Measurements from ENCODE around the gene PRMT1.
A peak's percentile ranks its signal among the peaks of the same experiment; 100 is the strongest.
"Not testable (repeated sequence)": the region's sequence is repeated elsewhere in the genome, so short reads cannot be mapped to it uniquely, and the experiment has no call there.

PRMT1 gene

DNA sequence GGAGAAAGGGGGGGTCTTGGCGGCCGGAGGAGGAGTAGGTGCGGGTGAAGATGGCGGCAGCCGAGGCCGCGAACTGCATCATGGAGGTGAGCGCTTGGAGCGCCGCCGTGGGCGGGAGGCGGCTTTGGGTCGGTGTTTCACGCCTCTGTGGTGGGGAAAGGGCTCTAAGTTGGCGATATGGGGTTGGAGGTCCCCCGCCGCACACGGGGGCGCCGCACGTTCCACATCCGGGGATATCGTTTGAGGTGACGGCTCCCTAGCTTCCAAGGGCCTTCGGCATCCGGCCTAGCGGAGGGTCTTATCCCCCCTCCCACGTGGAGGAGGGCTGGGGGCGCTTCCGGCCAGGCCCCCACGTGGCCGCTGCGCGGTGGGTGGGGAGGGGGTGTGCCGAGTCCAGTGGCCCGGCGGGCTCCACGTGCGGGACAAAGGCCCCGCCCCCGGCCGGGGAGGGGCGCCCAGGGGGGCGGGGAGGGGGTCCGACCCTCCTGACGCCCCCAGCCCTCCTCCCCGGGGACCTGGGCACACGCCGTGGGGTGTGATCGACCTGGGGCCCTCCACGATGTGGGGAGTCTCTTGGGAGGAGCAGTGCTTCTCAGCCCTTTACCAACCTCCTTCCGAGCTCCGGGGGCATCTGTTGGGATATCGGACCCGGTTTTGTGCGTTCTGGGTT is at the start of gene PRMT1:
PRMT1 (plus strand) TSS at position 41 of the 670 bp plus-strand sequence; CDS start at position 51, 10 bp downstream.
- FAIRE-seq = no peak

DNA sequence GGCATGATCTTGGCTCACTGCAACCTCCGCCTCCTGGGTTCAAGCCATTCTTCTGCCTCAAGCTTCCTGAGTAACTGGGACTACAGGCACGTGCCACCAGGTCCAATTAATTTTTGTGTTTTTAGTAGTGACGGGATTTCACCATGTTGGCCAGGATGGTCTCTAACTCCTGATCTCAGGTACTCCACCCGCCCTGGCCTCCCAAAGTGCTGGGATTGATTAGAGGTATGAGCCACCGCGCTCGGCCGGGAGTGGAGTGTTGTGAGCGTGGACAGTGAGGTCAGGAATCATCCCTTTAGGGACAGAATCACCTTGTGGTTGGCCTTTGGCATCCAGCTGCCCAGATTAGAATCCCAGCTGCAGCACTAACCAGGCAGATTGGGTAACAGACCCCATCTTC is 47.4 kb upstream of the PRMT1 start:
- FAIRE-seq = no peak

DNA sequence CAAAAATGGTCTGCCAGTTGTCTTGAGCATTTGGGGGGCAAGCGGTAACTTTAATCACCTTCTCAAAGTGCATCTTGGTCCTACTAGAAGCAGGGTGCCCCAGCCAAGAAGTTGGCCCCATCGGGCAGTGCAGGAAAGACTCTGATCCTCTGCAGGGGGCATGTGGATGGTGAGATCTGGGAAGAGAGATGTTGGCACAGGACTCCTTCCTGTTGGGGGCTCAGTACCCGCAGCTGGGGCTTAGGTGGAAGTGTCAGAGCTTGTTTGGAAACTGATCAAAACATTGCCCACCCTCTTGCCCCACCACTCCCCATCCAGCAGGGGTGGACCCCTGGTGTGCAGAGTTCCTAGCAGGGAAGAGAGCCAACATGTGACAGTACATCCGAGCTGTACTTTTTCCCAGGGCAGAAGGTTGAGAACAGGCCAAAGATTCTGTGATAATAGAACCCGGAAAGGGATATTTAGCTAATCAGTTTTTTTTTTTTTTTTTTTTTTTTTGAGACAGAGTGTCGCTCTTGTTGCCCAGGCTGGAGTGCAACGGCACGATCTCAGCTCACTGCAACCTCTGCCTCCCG is 46.0 kb upstream of the PRMT1 start:
- FAIRE-seq = no peak

DNA sequence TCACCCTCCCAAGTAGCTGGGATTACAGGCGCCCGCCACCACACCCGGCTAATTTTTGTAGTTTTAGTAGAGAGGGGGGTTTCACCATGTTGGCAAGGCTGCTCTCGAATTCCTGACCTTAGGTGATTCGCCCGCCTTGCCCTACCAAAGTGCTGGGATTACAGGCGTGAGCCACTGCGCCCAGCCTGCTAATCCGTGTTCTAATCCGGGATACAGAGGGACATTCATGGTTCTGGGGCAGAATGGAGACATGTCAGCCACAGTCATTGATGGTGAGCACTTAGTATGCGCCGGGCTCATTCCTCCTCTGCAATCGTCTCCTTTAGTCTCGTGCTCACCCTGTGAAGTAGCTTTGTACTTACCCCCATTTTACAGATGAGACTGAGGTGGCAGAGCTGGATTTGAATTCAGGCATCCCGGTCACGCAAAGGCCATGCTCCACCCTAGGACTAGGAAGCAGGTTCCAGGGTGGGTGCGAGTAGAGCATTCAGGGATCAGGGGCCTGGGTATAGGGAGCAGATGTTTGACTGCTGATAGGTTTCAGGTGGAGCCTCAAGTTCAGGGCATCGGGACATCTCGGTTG is 45.4 kb upstream of the PRMT1 start:
- FAIRE-seq = no peak

DNA sequence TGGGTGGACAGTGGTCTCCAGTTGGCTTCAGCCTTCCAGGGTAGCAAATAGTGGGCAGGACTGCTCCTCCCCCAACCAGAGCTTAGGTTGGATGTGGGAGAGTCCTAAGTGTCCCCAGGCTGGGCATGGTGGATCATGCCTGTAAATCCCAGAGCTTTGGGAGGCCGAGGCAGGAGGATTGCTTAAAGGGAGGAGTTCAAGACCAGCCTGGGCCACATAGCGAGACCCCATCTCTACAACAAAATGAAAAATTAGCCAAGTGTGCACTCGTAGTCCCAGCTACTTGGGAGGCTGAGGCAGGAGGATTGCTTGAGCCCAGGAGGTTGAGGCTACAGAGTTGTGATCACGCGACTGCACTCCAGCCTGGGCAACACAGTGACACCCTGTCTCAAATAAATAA is 44.5 kb upstream of the PRMT1 start:
- FAIRE-seq = no peak

DNA sequence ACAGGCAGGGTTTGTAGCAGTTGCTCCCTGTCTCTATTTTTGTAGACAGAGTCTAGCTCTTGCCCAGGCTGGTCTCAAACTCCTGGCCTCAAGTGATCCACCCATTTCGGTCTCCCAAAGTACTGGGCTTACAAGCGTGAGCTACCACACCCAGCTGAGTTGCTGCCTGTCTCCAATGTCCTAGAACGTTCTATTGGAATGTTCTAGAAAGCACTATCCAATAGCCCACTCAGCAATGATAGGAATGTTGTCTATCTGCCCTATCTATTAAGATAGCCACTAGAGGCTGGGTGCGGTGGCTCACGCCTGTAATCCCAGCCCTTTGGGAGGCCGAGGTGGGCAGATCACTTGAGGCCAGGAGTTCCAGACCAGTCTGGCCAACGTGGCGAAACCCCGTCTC is 43.8 kb upstream of the PRMT1 start:
- not testable (repeated sequence) for FAIRE-seq

DNA sequence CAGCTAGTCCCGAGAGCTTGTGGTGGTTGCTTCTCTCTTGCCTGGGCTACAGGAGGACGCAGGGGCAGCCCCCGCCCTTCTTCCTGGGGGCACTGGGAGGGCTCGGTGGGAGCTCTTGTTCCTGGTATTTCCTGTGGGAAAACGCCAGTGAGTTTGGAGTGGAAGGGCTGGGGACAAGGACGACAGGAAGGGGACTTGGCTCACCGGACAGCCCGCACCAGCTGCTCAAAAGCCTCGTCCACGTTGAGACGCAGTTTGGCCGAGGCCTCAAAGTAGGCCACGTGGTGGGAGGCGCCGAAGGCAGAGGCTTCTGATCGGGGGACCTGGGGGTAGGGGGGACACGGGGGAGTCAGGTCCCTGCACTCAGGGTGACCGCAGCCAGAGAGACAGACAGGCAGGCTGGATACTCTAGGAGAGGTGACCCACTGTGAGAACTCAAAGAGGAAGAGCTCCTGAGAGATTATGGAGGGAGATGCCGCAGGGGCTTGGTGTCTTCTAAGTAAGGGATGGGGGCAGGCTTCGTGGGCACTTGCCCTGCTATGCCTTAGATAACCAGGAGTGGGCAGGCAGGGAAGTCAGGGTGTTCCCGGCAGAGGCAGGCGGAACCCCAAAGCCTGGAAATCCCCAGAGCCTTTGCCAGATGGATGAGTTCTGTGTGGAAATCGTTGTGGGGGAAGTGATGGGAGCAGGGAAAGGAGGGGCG is 41.4 kb upstream of the PRMT1 start:
- no peak for FAIRE-seq

DNA sequence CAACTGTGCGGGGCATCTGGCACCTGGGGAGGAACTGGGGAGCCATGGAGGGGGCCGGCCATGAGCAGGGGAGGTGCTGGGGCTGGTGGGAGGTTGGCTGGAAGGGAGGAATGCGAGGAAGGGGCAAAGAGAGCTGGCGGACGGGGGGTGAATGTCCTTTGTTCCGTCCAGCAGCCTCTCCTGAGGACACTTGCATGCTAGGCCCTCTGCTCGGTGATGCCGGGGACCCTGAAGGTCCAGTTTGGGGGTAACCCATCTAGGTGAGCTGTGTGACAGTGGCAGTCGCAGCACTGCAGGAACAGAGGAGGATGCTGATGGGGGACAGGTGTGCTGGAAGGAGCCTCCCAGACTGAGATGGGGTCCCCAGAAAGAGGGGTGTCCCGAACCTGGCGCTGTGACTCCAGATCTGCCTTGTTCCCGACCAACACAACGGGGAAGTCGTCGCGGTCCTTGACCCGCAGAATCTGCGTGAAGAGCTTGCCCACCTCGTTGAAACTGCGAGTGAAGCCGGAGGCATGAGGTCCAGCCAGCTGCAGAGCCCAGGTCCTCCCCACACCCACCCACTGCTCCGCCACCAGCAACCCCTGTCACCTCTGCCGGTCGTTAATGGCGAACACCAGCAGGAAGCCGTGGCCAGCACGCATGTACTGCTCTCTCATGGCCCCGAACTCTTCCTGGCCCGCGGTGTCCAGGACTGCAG is 40.7 kb upstream of the PRMT1 start:
- no peak for FAIRE-seq

DNA sequence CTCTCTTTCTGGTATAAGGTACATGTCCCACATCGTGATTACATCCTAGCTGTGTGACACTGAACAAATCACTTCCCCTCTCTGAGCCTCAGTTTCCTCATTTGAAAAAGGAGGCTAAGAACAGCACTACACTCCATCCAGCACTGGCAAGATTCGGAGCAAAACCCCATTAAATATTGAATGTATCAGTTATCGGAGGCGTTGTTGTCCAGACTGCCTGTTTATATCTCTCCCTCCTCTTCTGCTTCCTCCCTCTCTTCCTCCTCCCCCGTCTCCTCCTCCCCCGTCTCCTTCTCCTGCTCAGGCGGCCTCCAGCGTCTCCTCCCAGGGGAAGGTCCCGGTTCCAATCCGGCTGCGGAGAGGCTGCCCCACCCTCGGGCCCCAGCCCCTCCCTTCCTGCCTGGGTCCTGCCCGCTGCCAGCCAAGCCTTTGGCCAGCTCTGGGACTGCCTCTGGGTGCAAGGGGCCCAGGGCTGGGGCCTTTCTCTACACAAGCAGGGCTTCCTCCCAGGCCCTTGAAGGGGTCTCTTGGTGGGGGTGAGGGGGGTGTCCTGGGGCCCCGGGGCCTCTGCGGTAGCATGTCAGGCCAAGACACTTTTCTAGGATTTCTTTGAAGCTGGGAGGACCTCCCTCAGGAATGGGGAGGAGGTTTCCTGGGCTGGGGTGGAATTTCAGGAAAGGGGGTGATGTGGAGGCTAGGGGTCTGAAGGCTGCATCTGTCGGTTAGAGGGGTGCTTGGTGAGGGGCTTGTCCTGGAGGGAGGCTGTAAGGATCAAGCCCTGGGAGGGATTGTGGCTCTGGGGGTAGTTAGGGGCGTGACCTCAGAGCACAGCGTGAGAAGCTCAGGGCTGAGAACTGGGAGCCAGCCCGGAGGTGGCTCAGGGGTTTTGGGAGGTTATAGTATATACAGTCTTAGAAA is 39.0 kb upstream of the PRMT1 start:
- FAIRE-seq = no peak

DNA sequence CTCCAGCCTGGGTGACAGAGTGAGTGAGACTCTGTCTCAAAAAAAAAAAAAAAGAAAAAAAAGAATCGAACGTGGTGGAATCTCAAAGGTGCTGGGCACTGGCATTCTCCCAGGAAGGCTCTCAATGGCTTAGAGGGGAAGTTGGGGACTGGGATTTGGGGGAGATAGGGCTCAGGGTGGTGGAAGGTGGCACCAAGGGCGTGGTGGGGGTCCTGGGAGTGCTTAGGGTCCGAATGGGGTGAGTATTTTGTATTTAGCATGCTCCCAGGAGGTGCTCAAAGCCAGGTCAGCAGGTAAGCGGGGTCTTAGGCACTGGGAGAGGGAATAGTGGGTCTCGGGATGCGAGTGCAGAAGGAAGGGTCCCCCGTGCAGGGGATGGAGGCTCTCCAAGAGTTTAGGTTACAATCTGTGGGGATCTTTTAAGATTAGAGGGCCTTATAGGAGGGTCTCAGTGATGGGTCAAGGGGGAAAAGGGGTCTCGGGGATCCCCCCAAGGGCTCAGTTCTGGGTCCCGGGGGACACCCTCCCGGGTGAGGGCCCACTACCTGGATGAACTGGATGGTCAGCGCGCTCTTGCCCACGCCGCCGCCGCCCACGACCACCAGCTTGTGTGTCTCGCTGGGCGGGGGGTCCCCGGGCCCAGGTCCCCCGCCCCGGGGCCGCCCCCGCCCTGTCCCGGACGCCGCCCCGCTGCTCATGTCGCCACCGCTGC is 37.5 kb upstream of the PRMT1 start:
- FAIRE-seq = no peak

DNA sequence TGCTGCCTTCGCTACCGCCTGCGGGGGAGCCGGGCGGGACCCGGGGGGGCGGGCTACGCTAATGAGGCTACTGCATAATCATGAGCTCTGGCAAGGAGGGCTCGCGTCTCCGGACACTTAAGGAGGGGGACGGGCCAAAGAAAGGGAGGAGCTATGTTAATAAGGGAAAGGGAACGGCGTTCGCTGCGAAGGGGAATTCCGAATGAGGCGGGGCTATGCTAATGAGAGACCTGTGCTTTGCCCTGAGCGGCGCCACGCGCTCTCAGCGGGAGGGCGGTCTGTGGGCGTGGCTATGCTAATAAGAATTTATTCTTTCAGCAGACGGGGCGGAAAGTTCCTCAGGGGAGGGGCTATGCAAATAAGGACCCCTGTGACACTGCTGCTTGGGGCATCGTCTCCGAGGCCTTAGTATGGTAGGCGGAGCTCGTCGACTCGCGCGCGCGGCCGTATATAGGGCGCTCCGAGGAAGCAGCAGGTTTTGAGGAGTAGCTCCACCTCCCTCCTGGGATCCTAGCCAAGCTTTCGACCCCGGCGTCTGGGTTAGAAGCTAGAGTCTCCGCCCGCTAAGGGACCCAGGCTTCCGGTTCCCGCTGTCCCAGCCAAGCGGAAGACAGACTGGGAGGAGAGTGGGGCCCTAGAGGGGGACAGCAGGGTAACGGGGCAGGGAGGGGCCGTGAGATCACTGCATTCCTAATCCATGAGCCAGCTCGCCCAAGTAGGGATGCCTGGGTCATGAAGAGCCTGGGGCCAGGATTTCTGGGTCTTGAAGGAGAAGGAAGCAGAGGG is 36.8 kb upstream of the PRMT1 start, which contains the start of gene RRAS:
RRAS (minus strand) TSS at position 31 of the 786 bp plus-strand sequence. CDS start 45 bp downstream, outside the sequence.
- peak; percentile 100 for FAIRE-seq

DNA sequence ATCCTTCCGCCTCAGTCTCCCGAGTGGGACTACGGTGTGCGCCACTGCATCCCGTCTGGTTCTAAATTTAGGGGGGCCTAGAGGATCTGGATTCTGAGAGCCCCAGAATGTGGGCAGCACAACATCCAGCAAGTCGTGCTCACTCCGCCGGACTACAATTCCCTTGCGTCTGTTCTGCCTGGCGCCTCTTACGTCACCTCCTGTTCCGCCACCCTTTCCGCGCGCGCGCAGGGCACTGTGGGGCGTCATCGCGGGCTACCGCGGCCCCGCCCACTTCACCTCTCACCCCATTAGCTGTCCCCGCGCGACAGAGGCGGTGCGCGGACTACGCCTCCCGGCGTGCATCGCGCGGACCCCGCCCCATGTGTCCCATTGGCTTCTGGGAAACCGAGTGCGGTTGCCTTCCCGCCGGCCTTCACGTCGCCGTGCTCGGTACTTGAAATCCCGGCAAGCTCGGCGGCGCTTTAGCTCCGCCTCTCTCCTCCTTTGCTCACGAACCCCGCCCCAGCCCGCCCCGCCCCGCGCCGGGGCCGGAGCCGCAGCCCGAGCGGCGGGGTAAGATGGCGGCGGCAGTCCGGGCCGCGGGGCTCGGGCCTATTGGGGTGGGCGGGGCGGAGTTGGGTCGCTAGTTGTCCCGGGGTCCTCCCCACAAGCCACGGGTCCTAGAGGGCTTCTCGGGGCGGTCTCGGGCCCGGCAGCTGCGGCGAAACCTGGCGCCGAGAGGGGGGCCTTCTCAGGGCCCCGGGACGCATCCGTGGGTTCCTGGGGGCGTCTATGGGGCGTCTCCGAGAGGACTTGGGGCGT is 35.2 kb upstream of the PRMT1 start, which contains the start of gene SCAF1:
SCAF1 (plus strand) TSS at position 522 of the 804 bp plus-strand sequence. CDS start 2,818 bp downstream, outside the sequence.
- FAIRE-seq = peak; percentile 95

DNA sequence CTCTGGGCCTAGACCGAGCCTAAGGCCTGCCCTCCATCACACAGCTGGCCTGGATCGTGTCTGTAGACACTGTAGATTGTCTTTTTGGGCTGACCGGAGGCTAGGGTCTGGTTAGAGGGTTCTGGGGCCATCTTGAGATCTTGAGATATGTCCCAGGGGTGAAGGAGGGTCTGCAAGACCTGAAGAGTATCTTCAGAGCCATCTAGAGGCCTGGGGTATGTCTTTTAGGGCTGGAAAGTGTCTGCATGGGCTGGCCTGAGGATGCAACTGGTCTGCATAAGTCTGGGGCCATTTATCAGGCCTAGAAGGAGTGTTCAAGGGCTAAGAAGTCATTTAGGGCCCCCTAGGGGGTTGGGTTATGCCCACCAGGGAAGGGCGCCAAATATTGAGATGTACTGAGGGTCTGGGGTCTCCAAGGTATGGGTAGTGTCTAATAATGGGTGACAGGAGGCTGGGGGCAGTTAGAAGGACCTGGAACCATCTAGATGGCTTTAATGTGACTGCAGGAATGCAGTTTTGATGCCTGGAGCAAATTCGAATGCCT is 34.5 kb upstream of the PRMT1 start:
- no peak for FAIRE-seq

DNA sequence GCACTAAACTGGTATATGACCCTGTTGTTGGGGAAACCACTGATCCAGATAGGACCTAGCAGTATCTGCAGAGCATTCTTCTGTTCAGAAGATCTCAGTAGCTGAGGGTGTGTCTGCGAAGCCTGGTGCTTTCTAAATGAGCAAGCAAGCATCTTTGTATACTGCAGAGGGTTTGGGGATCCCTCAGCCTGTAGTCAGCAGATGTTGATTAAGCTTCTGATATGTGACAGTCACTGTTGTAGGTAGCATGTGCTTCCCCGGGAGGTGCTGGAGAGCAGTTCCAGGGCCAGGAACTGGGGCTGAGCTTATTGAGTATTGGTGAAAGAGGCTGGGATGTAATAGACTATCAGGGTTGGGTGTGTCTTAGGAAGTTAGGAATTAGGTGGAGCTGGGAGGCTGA is 33.6 kb upstream of the PRMT1 start:
- FAIRE-seq = no peak

DNA sequence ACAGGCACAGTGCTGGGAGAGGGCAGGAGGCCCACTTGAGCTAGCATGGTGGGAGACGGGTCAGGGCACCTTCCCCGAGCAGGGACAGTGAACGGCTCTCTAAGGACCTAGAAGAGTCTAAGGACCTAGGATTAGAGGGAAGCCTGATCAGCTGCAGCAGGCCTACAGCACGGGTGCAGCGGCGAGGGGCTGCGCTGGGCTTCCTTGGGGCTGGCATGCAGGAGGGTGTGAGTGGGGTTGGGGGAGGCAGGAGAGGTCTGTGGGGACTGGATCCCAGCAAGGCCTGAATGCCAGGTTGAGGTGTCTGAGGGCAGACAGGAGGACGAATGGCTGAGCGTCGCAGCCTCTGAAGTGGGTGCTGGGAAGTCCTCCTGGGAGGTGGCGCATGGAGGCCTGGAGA is 31.5 kb upstream of the PRMT1 start:
- no peak for FAIRE-seq

DNA sequence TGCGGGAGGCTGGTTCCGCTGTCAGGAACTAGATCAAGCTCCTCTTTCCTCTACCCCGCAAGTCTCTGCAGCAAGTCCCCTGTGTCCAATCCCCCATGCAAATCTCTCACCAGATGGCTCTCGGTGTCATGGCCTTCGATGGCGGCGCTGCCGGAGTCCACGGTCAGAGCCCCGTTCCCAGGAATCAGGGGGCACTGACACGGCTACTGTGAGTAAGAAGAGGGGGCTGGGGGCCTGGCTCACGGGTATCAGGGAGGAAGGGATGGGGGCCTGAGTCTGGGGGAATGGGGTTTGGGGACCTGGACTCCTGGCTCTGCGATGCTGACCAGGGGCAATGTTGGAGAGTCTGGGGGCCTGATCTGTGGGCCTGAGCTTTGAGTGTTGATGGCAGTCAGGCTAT is 31.1 kb upstream of the PRMT1 start:
- FAIRE-seq = no peak

DNA sequence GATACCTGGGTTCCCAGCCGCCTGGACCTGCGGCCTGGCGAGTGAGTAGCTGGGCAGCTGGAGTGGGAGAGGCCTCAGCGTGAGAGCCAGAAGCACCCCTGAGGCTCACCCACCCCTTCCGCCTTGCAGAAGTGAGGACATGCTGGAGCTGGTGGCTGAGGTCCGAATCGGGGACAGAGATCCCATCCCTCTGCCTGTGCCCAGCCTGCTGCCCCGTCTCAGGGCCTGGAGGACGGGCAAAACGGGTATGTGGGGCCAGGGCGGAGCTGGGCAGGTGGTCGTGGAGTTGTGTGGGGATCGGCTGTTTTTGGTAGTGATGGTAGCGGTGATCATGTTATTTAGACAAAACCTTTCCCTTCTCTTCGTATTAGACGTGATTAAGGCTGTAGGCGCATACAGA is 30.5 kb upstream of the PRMT1 start:
- no peak for FAIRE-seq

DNA sequence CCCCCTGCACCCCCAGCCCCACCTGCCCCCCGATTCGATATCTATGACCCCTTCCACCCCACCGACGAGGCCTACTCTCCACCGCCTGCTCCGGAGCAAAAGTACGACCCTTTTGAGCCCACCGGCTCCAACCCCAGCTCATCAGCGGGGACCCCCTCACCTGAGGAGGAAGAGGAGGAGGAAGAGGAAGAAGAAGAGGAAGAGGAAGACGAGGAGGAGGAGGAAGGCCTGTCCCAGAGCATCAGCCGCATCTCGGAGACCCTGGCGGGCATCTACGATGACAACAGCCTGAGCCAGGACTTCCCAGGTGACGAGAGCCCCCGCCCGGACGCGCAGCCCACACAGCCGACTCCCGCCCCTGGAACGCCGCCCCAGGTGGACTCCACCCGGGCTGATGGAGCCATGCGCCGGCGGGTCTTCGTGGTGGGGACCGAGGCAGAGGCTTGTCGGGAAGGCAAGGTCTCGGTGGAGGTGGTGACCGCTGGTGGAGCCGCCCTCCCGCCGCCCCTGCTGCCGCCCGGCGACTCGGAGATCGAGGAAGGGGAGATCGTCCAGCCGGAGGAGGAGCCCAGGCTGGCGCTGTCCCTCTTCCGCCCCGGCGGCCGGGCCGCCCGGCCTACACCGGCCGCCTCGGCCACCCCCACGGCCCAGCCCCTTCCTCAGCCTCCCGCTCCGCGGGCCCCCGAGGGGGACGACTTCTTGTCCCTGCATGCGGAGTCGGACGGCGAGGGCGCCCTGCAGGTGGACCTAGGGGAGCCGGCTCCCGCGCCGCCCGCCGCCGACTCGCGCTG is 25.8 kb upstream of the PRMT1 start:
- FAIRE-seq = no peak
